ENCODE measurements around the gene IARS2. TPM values are rescaled to one million over a fixed set of nuclear protein-coding genes. Genes with fewer than 3 reads are reported as not detected.
"Not testable (repeated sequence)": the region's sequence is repeated elsewhere in the genome, so short reads cannot be mapped to it uniquely, and the experiment has no call there.

The IARS2 gene
- total RNA-seq, 2 donors from 2014 or later, result 44.6 to 56.0 TPM

DNA sequence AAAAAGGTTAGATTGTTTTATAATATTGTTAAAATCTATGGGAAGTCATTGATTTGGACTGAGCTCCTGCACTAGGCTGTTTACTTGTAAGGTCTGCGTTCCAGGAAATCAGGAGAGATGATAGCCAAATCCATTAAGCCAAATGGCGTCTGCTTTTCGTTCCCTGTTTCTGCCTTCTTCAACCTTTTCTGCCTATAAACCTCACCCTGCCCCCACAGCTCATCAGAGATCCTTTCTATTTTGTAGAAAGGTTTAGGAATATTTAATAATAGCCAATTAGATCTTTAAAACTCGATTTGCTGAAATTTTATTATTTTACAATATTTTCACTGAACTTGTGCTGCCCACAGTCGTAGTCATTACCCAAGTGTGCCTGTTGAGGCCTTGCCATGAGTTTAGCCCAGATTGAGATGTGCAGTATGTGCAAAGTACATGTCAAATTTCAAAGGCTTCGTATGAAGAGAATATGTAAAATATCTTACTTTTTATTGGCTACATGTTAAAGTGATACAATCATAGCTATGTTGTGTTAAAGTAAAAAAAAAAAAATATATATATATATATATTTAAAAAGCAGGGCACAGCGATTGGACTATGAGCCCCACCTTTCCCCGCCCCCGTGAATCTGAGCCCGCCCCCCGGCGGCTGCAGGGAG, 444 bp upstream of the IARS2 start:
- no peaks in the 10 kb centered on the region for H3K27me3 ChIP-seq (replicated peaks; ENCODE audit: insufficient read depth)
- TF ChIP-seq, protein P1, sequence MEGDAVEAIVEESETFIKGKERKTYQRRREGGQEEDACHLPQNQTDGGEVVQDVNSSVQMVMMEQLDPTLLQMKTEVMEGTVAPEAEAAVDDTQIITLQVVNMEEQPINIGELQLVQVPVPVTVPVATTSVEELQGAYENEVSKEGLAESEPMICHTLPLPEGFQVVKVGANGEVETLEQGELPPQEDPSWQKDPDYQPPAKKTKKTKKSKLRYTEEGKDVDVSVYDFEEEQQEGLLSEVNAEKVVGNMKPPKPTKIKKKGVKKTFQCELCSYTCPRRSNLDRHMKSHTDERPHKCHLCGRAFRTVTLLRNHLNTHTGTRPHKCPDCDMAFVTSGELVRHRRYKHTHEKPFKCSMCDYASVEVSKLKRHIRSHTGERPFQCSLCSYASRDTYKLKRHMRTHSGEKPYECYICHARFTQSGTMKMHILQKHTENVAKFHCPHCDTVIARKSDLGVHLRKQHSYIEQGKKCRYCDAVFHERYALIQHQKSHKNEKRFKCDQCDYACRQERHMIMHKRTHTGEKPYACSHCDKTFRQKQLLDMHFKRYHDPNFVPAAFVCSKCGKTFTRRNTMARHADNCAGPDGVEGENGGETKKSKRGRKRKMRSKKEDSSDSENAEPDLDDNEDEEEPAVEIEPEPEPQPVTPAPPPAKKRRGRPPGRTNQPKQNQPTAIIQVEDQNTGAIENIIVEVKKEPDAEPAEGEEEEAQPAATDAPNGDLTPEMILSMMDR (IDR thresholded peaks at IDR 0.05), result no peak
- H3K4me1 ChIP-seq (ENCODE audit: control insufficient read depth in 1 of 2, low read depth in 2 of 2), result peaks cover 13 to 25% of the 10 kb centered on the region in 2 donors
- no peaks in the 10 kb centered on the region for H3K9me3 ChIP-seq
- peak overlapping the region; percentile 100 for H3K4me3 ChIP-seq
- H3K27ac ChIP-seq, result peak overlapping the region in 1 of 2 donors; percentile 56
- H3K36me3 ChIP-seq, result peaks cover 4% of the 10 kb centered on the region
- ATAC-seq (ENCODE audit: insufficient number of reproducible peaks, low FRiP score, low read depth), result no peak
- DNase-seq (ENCODE audit: low spot score), result peak; percentile 64

DNA sequence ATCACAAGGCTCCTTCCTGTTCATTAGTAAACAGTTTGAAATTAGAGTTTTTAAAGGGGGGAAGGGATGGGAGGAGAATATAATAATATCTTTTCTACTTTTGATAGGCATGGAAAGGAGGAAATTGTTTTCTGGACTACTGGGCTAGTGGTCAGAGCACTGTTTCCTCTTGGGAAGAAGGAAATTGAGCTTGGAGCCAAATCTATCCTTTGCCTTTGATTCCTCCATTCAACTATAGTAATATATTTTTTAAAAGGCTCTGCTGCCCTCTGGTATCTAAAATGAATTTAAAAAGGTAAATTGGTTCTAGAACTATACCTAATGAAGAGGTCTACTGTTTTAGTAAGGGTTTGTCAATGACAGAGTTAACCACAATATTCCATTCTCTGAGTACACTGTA, 5.9 kb downstream of the IARS2 start:
- no peak for DNase-seq (ENCODE audit: low spot score)
- peaks cover 28% of the 10 kb centered on the region for H3K36me3 ChIP-seq
- TF ChIP-seq, protein P1 (IDR thresholded peaks at IDR 0.05), result no peak
- no peak overlapping the region for H3K27ac ChIP-seq
- H3K27me3 ChIP-seq (replicated peaks; ENCODE audit: insufficient read depth), result no peaks in the 10 kb centered on the region
- peaks cover 7 to 12% of the 10 kb centered on the region in 2 donors for H3K4me1 ChIP-seq (ENCODE audit: control insufficient read depth in 1 of 2, low read depth in 2 of 2)
- no peak overlapping the region for H3K4me3 ChIP-seq
- no peaks in the 10 kb centered on the region for H3K9me3 ChIP-seq
- no peak for ATAC-seq (ENCODE audit: insufficient number of reproducible peaks, low FRiP score, low read depth)

DNA sequence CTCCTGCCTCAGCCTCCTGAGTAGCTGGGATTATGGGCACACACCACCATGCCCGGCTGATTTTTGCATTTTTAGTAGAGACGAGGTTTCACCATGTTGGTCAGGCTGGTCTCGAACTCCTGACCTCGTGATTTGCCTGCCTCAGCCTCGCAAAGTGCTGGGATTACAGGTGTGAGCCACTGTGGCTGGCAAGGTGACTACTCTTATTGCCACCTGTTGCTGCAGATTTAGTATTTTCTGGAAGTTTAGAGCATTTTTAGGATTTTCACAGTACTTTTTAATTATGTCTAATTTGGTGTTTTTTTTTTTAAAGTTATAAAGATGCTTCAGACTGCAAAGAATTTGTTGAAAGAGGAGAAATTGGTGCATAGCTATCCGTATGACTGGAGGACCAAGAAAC, 16.5 kb downstream of the IARS2 start:
- H3K36me3 ChIP-seq, result peaks cover 42% of the 10 kb centered on the region
- H3K27me3 ChIP-seq (replicated peaks; ENCODE audit: insufficient read depth); H3K27ac ChIP-seq; ATAC-seq (ENCODE audit: insufficient number of reproducible peaks, low FRiP score, low read depth); H3K9me3 ChIP-seq; H3K4me3 ChIP-seq; DNase-seq (ENCODE audit: low spot score); H3K4me1 ChIP-seq (ENCODE audit: control insufficient read depth in 1 of 2, low read depth in 2 of 2): not testable (repeated sequence)

DNA sequence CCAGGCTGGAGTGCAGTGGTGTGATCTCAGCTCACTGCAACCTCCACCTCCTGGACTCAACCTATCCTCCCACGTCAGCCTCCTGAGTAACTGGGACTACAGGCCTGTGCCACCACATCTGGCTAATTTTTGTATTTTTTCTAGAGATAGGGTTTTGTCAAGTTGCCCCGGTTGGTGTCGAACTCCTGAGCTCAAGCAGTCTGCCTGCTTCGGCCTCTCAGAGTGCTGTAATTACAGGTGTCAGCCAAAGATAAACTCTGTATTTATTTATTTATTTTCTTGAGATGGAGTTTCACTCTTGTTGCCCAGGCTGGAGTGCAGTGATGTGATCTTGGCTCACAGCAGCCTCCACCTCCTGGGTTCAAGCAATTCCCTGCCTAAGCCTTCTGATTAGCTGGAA, 18.7 kb downstream of the IARS2 start:
- not testable (repeated sequence) for H3K27me3 ChIP-seq (replicated peaks; ENCODE audit: insufficient read depth); H3K4me3 ChIP-seq; H3K27ac ChIP-seq; DNase-seq (ENCODE audit: low spot score); H3K9me3 ChIP-seq; ATAC-seq (ENCODE audit: insufficient number of reproducible peaks, low FRiP score, low read depth); H3K4me1 ChIP-seq (ENCODE audit: control insufficient read depth in 1 of 2, low read depth in 2 of 2)
- peaks cover 43% of the 10 kb centered on the region for H3K36me3 ChIP-seq

DNA sequence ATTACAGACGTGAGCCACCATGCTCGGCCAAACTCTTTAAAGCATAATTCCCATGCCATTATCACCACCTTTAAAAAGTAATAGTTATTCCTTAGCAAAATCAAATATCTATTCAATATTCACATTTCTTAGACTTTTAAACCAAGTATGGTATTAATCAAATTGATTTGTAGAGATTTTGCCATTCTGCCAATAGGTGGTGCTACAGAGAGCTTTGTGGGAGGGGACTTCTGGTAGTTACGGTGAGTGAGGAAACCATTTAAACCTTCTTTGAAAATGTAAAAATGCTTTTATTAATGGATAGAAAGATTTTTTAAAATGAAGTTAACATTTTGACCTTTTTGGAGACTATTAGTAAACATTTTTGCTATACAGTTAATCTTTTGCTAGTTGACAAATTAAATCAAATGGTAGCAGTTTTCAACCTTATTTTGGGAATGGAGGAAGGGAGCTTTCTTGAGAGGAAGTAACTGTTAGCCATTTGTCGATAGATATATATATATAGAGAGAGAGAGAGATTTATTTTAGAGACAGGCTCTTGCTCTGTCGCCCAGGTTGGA, 19.3 kb downstream of the IARS2 start:
- DNase-seq (ENCODE audit: low spot score) (no peak), ATAC-seq (ENCODE audit: insufficient number of reproducible peaks, low FRiP score, low read depth) (no peak)
- Histone ChIP-seq H3K36me3 (peaks cover 40% of the 10 kb centered on the region), H3K4me1 (ENCODE audit: control insufficient read depth in 1 of 2, low read depth in 2 of 2) (peaks cover 0 to under 1% of the 10 kb centered on the region in 2 donors), H3K4me3 (no peak overlapping the region), H3K9me3 (no peaks in the 10 kb centered on the region), H3K27me3 (replicated peaks; ENCODE audit: insufficient read depth) (no peaks in the 10 kb centered on the region), H3K27ac (no peak overlapping the region)
- TF ChIP-seq, protein P1 (IDR thresholded peaks at IDR 0.05), result peak; percentile 39

DNA sequence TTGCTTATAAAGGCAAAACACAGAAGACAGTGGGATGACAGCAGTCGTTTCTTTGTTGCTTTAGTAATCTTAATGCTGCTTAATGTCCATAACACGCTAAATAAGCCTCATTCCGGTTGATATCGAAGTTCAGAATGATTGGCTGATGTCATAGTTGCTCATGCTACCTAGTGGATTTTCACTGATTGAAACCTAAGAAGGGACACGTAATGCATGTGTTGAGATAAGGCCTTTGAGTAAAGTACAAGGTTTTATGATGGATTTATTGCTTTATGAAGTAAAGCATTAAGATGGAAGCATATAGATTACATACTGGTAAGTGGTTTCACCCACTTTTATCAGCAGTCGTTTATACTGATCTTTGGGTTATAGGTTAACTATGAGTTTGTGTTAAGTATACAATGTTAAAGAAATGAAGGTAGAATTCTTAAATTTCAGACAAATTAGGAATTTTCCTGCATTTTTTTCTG, 25.1 kb downstream of the IARS2 start:
- Histone ChIP-seq H3K4me3 (peak overlapping the region; percentile 34), H3K27ac (peak overlapping the region; percentile 44 to 68), H3K27me3 (replicated peaks; ENCODE audit: insufficient read depth) (no peaks in the 10 kb centered on the region), H3K9me3 (no peaks in the 10 kb centered on the region), H3K36me3 (peaks cover 20% of the 10 kb centered on the region), H3K4me1 (ENCODE audit: control insufficient read depth in 1 of 2, low read depth in 2 of 2) (peaks cover 9 to 12% of the 10 kb centered on the region in 2 donors)
- DNase-seq (ENCODE audit: low spot score) (no peak), ATAC-seq (ENCODE audit: insufficient number of reproducible peaks, low FRiP score, low read depth) (no peak)
- TF ChIP-seq, protein P1 (IDR thresholded peaks at IDR 0.05), result no peak
